ENCODE results near the gene CCDC85C. TPM values are rescaled to one million over a fixed set of nuclear protein-coding genes. Genes with fewer than 3 reads are reported as not detected.

CCDC85C gene
- total and polyA plus RNA-seq, 10 donors: 1.6 to 12.4 (median 8.1) TPM

DNA sequence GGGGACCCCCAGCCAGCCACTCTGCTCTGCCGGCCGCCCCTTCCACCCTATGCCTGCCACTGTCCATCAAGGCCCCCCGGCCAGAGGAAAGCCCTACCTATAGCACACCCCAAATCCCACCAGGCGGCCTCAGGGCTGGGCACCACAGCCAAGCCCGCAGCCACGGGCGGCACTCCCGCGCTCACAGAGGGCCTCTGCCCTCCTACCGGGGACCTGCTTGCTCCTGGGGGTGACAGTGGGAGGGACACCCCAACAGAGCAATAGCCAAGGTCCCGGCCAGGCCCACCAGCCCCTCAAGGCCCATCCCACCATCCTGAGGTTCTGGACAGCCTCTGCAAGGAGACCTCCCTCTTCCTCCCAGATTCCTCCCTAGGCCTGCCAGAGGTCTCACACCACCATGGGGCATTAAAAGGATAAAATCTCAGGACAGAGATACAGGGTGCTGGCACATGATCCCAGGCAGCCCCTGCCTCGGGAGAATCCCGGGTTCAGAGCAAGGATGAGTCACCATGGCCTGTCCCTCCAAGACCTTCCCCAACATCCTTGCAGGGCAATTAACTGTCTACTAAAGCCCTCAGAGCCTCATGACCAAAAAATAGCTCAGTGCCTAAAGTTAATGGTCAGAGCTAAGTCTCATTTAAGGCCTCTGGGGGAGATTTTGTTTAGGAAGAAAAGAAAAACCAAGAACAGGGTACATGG is 17.1 kb downstream of the CCDC85C start:
- TF ChIP-seq, protein P1, sequence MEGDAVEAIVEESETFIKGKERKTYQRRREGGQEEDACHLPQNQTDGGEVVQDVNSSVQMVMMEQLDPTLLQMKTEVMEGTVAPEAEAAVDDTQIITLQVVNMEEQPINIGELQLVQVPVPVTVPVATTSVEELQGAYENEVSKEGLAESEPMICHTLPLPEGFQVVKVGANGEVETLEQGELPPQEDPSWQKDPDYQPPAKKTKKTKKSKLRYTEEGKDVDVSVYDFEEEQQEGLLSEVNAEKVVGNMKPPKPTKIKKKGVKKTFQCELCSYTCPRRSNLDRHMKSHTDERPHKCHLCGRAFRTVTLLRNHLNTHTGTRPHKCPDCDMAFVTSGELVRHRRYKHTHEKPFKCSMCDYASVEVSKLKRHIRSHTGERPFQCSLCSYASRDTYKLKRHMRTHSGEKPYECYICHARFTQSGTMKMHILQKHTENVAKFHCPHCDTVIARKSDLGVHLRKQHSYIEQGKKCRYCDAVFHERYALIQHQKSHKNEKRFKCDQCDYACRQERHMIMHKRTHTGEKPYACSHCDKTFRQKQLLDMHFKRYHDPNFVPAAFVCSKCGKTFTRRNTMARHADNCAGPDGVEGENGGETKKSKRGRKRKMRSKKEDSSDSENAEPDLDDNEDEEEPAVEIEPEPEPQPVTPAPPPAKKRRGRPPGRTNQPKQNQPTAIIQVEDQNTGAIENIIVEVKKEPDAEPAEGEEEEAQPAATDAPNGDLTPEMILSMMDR (IDR thresholded peaks at IDR 0.05 in 8 of 11, conservative IDR thresholded peaks at IDR 0.05 in 3 of 11): no peak
- TF ChIP-seq POLR2A (IDR thresholded peaks at IDR 0.05): no peak
- TF ChIP-seq POLR2AphosphoS5 (IDR thresholded peaks at IDR 0.05): no peak
- Histone ChIP-seq H3K27me3 (replicated peaks in 1 of 7) (no peaks in the 10 kb centered on the region), H3K4me3 (no peak overlapping the region), H3K9me3 (no peaks in the 10 kb centered on the region), H3K4me1 (peaks cover 0 to 34% (median 14%) of the 10 kb centered on the region in 6 donors), H3K36me3 (no peaks in the 10 kb centered on the region), H3K27ac (no peak overlapping the region)
- intact Hi-C loops (cut with DNase I; ENCODE audit: low total_unique reads): no loop called here
- WGBS, 5 donors: 77 to 96% (median 87%) methylated on average over 5 to 13 of the region's 13 CpGs
- DNase-seq: no peak

DNA sequence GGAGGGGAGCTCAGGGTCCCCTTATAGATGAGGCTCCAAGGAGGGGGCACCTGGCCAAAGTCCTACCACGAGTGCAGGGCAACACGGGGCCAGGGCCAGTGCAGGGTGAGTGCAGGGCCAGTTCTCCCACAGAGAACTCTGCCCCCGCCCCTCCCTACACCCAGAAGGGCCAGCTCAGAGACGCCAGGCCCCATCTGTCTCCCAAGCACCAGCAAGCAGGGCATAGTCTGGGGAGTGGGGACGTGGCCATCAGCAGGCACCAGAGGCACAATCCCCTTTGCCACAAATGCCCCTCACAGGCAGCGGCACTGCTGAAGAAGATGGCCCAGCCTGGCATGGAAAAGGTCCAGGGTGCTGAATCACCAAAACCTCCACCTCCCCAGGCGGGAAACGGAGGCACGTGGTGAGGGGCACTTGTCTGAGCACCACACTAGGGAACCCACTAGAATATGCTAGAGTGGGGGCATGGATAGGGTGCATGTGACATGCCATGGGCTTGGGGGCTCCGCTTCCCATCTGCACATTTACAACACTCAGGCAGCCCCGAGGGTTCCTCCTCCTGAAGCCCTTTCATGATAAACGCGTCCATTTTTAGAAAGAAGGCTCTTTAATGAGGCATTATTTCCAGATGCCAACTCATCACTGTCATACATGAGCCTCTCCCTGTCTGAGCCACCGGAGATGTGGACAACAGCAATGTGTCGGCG is 17.8 kb downstream of the CCDC85C start:
- DNase-seq: no peak
- H3K4me1 ChIP-seq: peaks cover 0 to 29% (median 11%) of the 10 kb centered on the region in 6 donors
- no peak overlapping the region for H3K4me3 ChIP-seq
- TF ChIP-seq POLR2A (IDR thresholded peaks at IDR 0.05) (no peak), POLR2AphosphoS5 (IDR thresholded peaks at IDR 0.05) (no peak)
- TF ChIP-seq, protein P1 (IDR thresholded peaks at IDR 0.05 in 8 of 11, conservative IDR thresholded peaks at IDR 0.05 in 3 of 11): no peak
- intact Hi-C loops (cut with DNase I; ENCODE audit: low total_unique reads): no loop called here
- whole genome bisulfite sequencing, 5 donors: 87 to 89% (median 88%) methylated on average over 11 to 16 of the region's 16 CpGs
- no peaks in the 10 kb centered on the region for H3K36me3 ChIP-seq
- no peaks in the 10 kb centered on the region for H3K27me3 ChIP-seq (replicated peaks in 1 of 7)
- no peak overlapping the region for H3K27ac ChIP-seq
- H3K9me3 ChIP-seq: no peaks in the 10 kb centered on the region

DNA sequence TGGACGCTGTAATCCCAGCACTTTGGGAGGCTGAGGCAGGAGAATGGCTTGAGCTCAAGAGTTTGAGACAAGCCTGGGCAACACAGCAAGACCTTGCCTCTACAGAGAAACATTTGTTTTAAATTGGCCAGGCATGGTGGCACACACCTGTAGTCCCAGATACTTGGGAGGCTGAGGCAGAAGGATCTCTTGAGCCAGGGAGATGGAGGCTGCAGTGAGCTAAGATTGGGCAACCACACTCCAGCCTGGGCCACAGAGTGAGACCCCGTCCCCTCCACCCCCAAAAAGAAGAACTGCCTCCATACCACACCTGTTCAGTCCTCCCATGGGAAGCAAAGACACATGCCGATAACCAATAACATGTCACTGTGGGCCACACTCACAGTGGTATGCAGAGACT is 19.2 kb downstream of the CCDC85C start:
- intact Hi-C loops (cut with DNase I; ENCODE audit: low total_unique reads): no loop called here
- Histone ChIP-seq H3K27ac (no peak overlapping the region), H3K4me1 (peaks cover 0 to 19% (median 1%) of the 10 kb centered on the region in 6 donors), H3K36me3 (no peaks in the 10 kb centered on the region), H3K9me3 (no peaks in the 10 kb centered on the region), H3K4me3 (no peak overlapping the region), H3K27me3 (replicated peaks in 1 of 7) (no peaks in the 10 kb centered on the region)
- no peak for TF ChIP-seq POLR2A (IDR thresholded peaks at IDR 0.05)
- no peak for DNase-seq
- WGBS, 5 donors: 53 to 88% (median 74%) methylated on average over 3 of the region's 3 CpGs

DNA sequence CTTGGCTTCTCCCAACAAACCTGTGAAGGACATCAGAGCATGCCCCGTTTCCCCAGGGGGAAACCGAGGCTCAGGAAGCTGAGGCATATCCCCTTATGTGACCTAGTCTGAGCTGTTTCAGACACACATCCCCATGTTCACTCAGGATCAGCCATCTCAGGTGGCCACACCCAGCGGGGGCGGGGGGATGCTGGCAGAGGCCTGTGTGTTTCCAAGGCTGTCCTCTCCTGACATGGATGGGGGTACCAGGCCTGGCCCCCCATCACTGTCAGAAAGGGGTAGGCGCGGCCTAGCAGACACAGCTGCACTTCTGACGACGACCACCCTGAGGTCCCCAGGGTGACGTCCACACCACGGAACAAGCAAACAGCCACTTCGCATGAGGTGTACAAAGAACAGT is 22.1 kb downstream of the CCDC85C start:
- intact Hi-C loops (cut with DNase I; ENCODE audit: low total_unique reads): no loop called here
- TF ChIP-seq, protein P1 (IDR thresholded peaks at IDR 0.05 in 8 of 11, conservative IDR thresholded peaks at IDR 0.05 in 3 of 11): no peak
- TF ChIP-seq POLR2A (IDR thresholded peaks at IDR 0.05) (no peak), POLR2AphosphoS5 (IDR thresholded peaks at IDR 0.05) (no peak)
- peaks cover 0 to 24% (median 6%) of the 10 kb centered on the region in 6 donors for H3K4me1 ChIP-seq
- no peak overlapping the region for H3K27ac ChIP-seq
- no peaks in the 10 kb centered on the region for H3K36me3 ChIP-seq
- H3K27me3 ChIP-seq (replicated peaks in 1 of 7): no peaks in the 10 kb centered on the region
- no peak overlapping the region for H3K4me3 ChIP-seq
- WGBS, 5 donors: 90 to 93% (median 92%) methylated on average over 9 to 11 of the region's 11 CpGs
- no peaks in the 10 kb centered on the region for H3K9me3 ChIP-seq
- no peak for DNase-seq

Data from spleen (tissue), 11 donors.